IMR-90 (cell line): Measurements from ENCODE around the gene PSMC3.

Source experiments
- BHLHE40 ChIP-seq: fragments of 150-350 bp; IDR thresholded peaks from 2 replicates; pipeline ENCODE4 v1.6.1; 2016; ENCODE audit warnings: mild to moderate bottlenecking, low read depth, low read length
- CHD1 ChIP-seq: IDR thresholded peaks from 2 replicates; pipeline ENCODE4 v1.6.1; 2012; ENCODE audit warnings: low read depth, low read length, improper control_type of control experiment
- ELK1 ChIP-seq: fragments of 150-350 bp; IDR thresholded peaks from 2 replicates; pipeline ENCODE4 v1.6.1; 2016; ENCODE audit warnings: low read depth, mild to moderate bottlenecking, low read length, moderate library complexity, borderline replicate concordance
- FOS ChIP-seq: fragments of 150-350 bp; IDR thresholded peaks from 2 replicates; pipeline ENCODE4 v1.6.1; 2016; ENCODE audit warnings: low read depth, low read length
- MXI1 ChIP-seq: IDR thresholded peaks from 2 replicates; pipeline ENCODE4 v1.6.1; 2012; ENCODE audit warnings: low read depth, mild to moderate bottlenecking, low read length, moderate library complexity, borderline replicate concordance
- POLR2A ChIP-seq: IDR thresholded peaks from 2 replicates; pipeline ENCODE4 v1.6.1; 2012; ENCODE audit warnings: mild to moderate bottlenecking, low read depth, low read length
- SMC3 ChIP-seq: fragments of 150-350 bp; IDR thresholded peaks from 2 replicates; pipeline ENCODE4 v1.6.1; 2016; ENCODE audit warnings: low read depth, mild to moderate bottlenecking, antibody characterized with exemption, low read length, moderate library complexity
- USF2 ChIP-seq: fragments of 150-350 bp; IDR thresholded peaks from 2 replicates; pipeline ENCODE4 v1.6.1; 2017; ENCODE audit warnings: mild to moderate bottlenecking, antibody characterized with exemption, low read length, low read depth
- TF ChIP-seq, protein P1 (sequence below): conservative IDR thresholded peaks from 2 replicates; pipeline ENCODE4 v1.5.1; 2012; ENCODE audit warnings: mild to moderate bottlenecking, low read depth, low read length, improper control_type of control experiment

GRCh38 chr11:47443817-47444216, 17.6 kb upstream of the PSMC3 start:
- TF ChIP-seq, protein P1, sequence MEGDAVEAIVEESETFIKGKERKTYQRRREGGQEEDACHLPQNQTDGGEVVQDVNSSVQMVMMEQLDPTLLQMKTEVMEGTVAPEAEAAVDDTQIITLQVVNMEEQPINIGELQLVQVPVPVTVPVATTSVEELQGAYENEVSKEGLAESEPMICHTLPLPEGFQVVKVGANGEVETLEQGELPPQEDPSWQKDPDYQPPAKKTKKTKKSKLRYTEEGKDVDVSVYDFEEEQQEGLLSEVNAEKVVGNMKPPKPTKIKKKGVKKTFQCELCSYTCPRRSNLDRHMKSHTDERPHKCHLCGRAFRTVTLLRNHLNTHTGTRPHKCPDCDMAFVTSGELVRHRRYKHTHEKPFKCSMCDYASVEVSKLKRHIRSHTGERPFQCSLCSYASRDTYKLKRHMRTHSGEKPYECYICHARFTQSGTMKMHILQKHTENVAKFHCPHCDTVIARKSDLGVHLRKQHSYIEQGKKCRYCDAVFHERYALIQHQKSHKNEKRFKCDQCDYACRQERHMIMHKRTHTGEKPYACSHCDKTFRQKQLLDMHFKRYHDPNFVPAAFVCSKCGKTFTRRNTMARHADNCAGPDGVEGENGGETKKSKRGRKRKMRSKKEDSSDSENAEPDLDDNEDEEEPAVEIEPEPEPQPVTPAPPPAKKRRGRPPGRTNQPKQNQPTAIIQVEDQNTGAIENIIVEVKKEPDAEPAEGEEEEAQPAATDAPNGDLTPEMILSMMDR, result no peak
- TF ChIP-seq POLR2A, result no peak
- no peak for TF ChIP-seq MXI1
- TF ChIP-seq SMC3, result no peak
- TF ChIP-seq CHD1, result no peak
- no peak for TF ChIP-seq FOS
- TF ChIP-seq USF2, result no peak
- no peak for TF ChIP-seq ELK1
- no peak for TF ChIP-seq BHLHE40
